ENCODE data around the gene GOT1. TPM values are rescaled to one million over a fixed set of nuclear protein-coding genes. Genes with fewer than 3 reads are reported as not detected.

The GOT1 gene
- total and polyA plus RNA-seq, 2 donors (not counting 3 experiments of a cell fraction or from before 2014, with no cell fraction given) = 14.4 to 36.3 TPM

- Histone ChIP-seq H3K27ac (ENCODE audit: insufficient read depth, low read depth, low read length) (no peak overlapping the region), H3K4me3 (replicated peaks in 1 of 3; ENCODE audit: insufficient read depth in 1 of 3, low read depth in 1 of 3, low read length in 3 of 3) (no peak overlapping the region), H3K79me2 (ENCODE audit: control insufficient read depth, insufficient read depth, low read length) (no peaks in the 10 kb centered on the region), H3K9me1 (replicated peaks; ENCODE audit: control insufficient read depth, extremely low read depth, insufficient read depth, low read length) (no peaks in the 10 kb centered on the region), H3K27me3 (ENCODE audit: control insufficient read depth in 2 of 2, insufficient read depth in 2 of 2, low read length in 2 of 2) (peaks cover 9 to 13% of the 10 kb centered on the region in 2 experiments), H2AFZ (ENCODE audit: low read depth, low read length) (no peak overlapping the region), H3K4me1 (ENCODE audit: control insufficient read depth, extremely low read depth, insufficient read depth, low read length) (no peaks in the 10 kb centered on the region), H4K20me1 (replicated peaks; ENCODE audit: control insufficient read depth, extremely low read depth, insufficient read depth, low read length) (no peaks in the 10 kb centered on the region), H3K9me3 (replicated peaks; ENCODE audit: control insufficient read depth, insufficient read depth, low read length) (no peaks in the 10 kb centered on the region), H3K4me2 (ENCODE audit: insufficient read depth, low read length) (no peak overlapping the region), H3K36me3 (ENCODE audit: control insufficient read depth in 2 of 2, extremely low read depth in 1 of 2, insufficient read depth in 2 of 2, low read length in 2 of 2) (no peaks in the 10 kb centered on the region), H3K9ac (replicated peaks; ENCODE audit: extremely low read depth, insufficient read depth, low read length) (no peak overlapping the region)
- intact Hi-C loops (cut with micrococcal nuclease) (no loop called here), dilution Hi-C loops (cut with MboI; ENCODE audit: extremely low pct_ligation_motif_present, low sequenced_read_pairs) (no loop called here)
- CTCF ChIA-PET = interaction anchor here (1.8 kb wide), 1 partner anchor 107 kb away, joined by 4 read pairs; no protein-coding TSS in a partner anchor
- no peak for DNase-seq (ENCODE audit: low read depth, low spot score)
- FAIRE-seq = no peak
- no TSS peak for BruUV-seq (replicated peaks)
- TF ChIP-seq POLR2AphosphoS5 (IDR thresholded peaks at IDR 0.05; ENCODE audit: insufficient read depth, low read depth, low read length) (no peak), POLR2A (IDR thresholded peaks at IDR 0.05; ENCODE audit: low read depth, low read length) (no peak), CTCF (IDR thresholded peaks at IDR 0.05; ENCODE audit: extremely low read depth in 1 of 2, insufficient read depth in 1 of 2, low read depth in 1 of 2, low read length in 2 of 2) (no peak), EZH2 (IDR thresholded peaks at IDR 0.05; ENCODE audit: borderline replicate concordance, low read depth, low read length, severe bottlenecking) (no peak), JUN (IDR thresholded peaks at IDR 0.05; ENCODE audit: borderline replicate concordance, insufficient read depth, insufficient read length, low read depth) (no peak), FOS (IDR thresholded peaks at IDR 0.05; ENCODE audit: borderline replicate concordance, insufficient read depth, low read length) (no peak), GATA2 (IDR thresholded peaks at IDR 0.05; ENCODE audit: insufficient read depth, insufficient read length, low read depth, low read length) (no peak), MAX (IDR thresholded peaks at IDR 0.05; ENCODE audit: insufficient read depth, insufficient read length) (no peak), MYC (IDR thresholded peaks at IDR 0.05; ENCODE audit: low read depth, low read length) (no peak)
- POLR2A ChIA-PET = no interaction called here
These were observed 77.2 kb downstream of the GOT1 start for GRCh38 chr10:99353182-99353581.

Measured in endothelial cell of umbilical vein (primary cell).